SK-N-SH treated with all-trans-retinoic acid at 6 μM for 48 hours (cell line): Measurements from ENCODE around the gene GLRA2.
A peak's percentile ranks its signal among the peaks of the same experiment; 100 is the strongest.

Experiments used
- ATAC-seq: fragments of 200-7000 bp; cut with Tn5 transposase; 3 replicates; pipeline ENCODE4 v1.9.1; 2020; ENCODE audit warnings: mild to moderate bottlenecking, moderate library complexity
- ARNTL ChIP-seq: fragments of 450-650 bp; formaldehyde crosslinking; IDR thresholded peaks from 2 replicates; pipeline ENCODE4 v1.5.0; 2020; ENCODE audit warnings: low read depth, mild to moderate bottlenecking, moderate library complexity, borderline replicate concordance
- BACH2 ChIP-seq: fragments of 250-450 bp; sonication (Bioruptor Pico); IDR thresholded peaks from 2 replicates; pipeline ENCODE4 v1.9.0; 2021; ENCODE audit warnings: mild to moderate bottlenecking, borderline replicate concordance
- ESRRG ChIP-seq: fragments of 250-450 bp; sonication (Bioruptor Pico); IDR thresholded peaks from 2 replicates; pipeline ENCODE4 v1.6.1; 2021; ENCODE audit warnings: mild to moderate bottlenecking
- GLIS3 ChIP-seq: fragments of 250-450 bp; sonication (Bioruptor Pico); IDR thresholded peaks from 2 replicates; pipeline ENCODE4 v1.5.0; 2020; ENCODE audit warnings: mild to moderate bottlenecking, moderate library complexity
- OSR1 ChIP-seq: fragments of 250-450 bp; sonication (Bioruptor Pico); IDR thresholded peaks from 2 replicates; pipeline ENCODE4 v1.8.0; 2022; ENCODE audit warnings: moderate library complexity, mild to moderate bottlenecking, inconsistent platforms
- RARB ChIP-seq: fragments of 250-450 bp; sonication (Bioruptor Pico); IDR thresholded peaks from 2 replicates; pipeline ENCODE4 v1.8.0; 2021; ENCODE audit warnings: mild to moderate bottlenecking, moderate library complexity
- SNAI2 ChIP-seq: fragments of 250-450 bp; sonication (Bioruptor Pico); IDR thresholded peaks from 2 replicates; pipeline ENCODE4 v1.5.0; 2020; ENCODE audit warnings: mild to moderate bottlenecking, moderate library complexity
- TCF4 ChIP-seq: fragments of 250-450 bp; sonication (Bioruptor Pico); IDR thresholded peaks from 2 replicates; pipeline ENCODE4 v1.8.0; 2021; ENCODE audit warnings: mild to moderate bottlenecking, moderate library complexity, borderline replicate concordance
- TOX ChIP-seq: fragments of 250-450 bp; sonication (Bioruptor Pico); IDR thresholded peaks from 2 replicates; pipeline ENCODE4 v1.8.0; 2021; ENCODE audit warnings: mild to moderate bottlenecking, moderate library complexity, borderline replicate concordance
- ZC3H10 ChIP-seq: fragments of 250-450 bp; sonication (Bioruptor Pico); IDR thresholded peaks from 2 replicates; pipeline ENCODE4 v1.5.1; 2021; ENCODE audit warnings: mild to moderate bottlenecking, moderate library complexity
- ZFP3 ChIP-seq: fragments of 250-450 bp; sonication (Bioruptor Pico); IDR thresholded peaks from 2 replicates; pipeline ENCODE4 v1.5.0; 2020; ENCODE audit warnings: mild to moderate bottlenecking, moderate library complexity
- ZFP30 ChIP-seq: fragments of 450-650 bp; formaldehyde crosslinking; IDR thresholded peaks from 2 replicates; pipeline ENCODE4 v1.5.0; 2022; ENCODE audit warnings: mild to moderate bottlenecking, moderate library complexity
- ZNF565 ChIP-seq: fragments of 450-650 bp; formaldehyde crosslinking; conservative IDR thresholded peaks from 2 replicates; pipeline ENCODE4 v1.5.0; 2020; ENCODE audit warnings: low read depth, mild to moderate bottlenecking, moderate library complexity
- ZNF70 ChIP-seq: fragments of 450-650 bp; formaldehyde crosslinking; IDR thresholded peaks from 2 replicates; pipeline ENCODE4 v1.5.0; 2020; ENCODE audit warnings: mild to moderate bottlenecking, moderate library complexity
- ZNF8 ChIP-seq: fragments of 450-650 bp; formaldehyde crosslinking; IDR thresholded peaks from 2 replicates; pipeline ENCODE4 v1.5.0; 2020; ENCODE audit warnings: mild to moderate bottlenecking, moderate library complexity
- TF ChIP-seq, protein P1 (sequence below): fragments of 250-450 bp; sonication (Bioruptor Pico); IDR thresholded peaks from 2 replicates; pipeline ENCODE4 v1.8.0; 2021; ENCODE audit warnings: low read depth, mild to moderate bottlenecking, moderate library complexity, borderline replicate concordance
- TF ChIP-seq, protein P2 (sequence below): fragments of 250-450 bp; sonication (Bioruptor Pico); IDR thresholded peaks from 2 replicates; pipeline ENCODE4 v1.5.1; 2021; ENCODE audit warnings: mild to moderate bottlenecking, moderate library complexity
- TF ChIP-seq, protein P3 (sequence below): fragments of 250-450 bp; sonication (Bioruptor Pico); IDR thresholded peaks from 2 replicates; pipeline ENCODE4 v1.5.0; 2020; ENCODE audit warnings: mild to moderate bottlenecking, moderate library complexity
- TF ChIP-seq, protein P4 (sequence below): fragments of 250-450 bp; sonication (Bioruptor Pico); IDR thresholded peaks from 2 replicates; pipeline ENCODE4 v1.5.1; 2020; ENCODE audit warnings: low read depth, mild to moderate bottlenecking, moderate library complexity

GLRA2 gene

DNA sequence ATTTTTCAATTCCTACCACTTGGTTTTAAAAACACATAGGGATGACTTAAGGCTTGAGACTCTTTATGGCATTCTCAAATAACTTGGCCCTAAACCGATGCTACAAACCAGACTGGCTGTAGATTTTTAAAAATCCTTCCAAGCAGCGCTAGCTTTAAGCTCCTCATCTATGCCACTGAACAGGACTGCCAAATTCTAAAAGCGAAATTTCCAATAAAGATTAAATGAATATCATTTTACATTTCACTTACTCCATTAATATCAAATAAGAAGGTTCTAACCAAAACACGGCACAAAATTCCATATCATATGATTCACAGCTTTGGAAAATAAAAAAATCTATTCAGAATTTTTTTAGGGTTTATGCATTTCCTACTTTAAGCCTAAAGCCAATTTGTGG lies 209.3 kb downstream of the GLRA2 start:
- ATAC-seq, result peak; percentile 74
- no peak for TF ChIP-seq RARB (CRISPR knock-in tag)
- TF ChIP-seq ZNF565 (CRISPR knock-in tag), result no peak
- TF ChIP-seq ZNF70, result no peak
- no peak for TF ChIP-seq OSR1 (CRISPR knock-in tag)
- TF ChIP-seq TOX, result no peak
- TF ChIP-seq, protein P1, sequence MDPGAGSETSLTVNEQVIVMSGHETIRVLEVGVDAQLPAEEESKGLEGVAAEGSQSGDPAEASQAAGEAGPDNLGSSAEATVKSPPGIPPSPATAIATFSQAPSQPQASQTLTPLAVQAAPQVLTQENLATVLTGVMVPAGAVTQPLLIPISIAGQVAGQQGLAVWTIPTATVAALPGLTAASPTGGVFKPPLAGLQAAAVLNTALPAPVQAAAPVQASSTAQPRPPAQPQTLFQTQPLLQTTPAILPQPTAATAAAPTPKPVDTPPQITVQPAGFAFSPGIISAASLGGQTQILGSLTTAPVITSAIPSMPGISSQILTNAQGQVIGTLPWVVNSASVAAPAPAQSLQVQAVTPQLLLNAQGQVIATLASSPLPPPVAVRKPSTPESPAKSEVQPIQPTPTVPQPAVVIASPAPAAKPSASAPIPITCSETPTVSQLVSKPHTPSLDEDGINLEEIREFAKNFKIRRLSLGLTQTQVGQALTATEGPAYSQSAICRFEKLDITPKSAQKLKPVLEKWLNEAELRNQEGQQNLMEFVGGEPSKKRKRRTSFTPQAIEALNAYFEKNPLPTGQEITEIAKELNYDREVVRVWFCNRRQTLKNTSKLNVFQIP (CRISPR knock-in tag), result no peak
- TF ChIP-seq ZC3H10, result no peak
- no peak for TF ChIP-seq GLIS3 (CRISPR knock-in tag)
- TF ChIP-seq ARNTL (CRISPR knock-in tag), result no peak
- no peak for TF ChIP-seq ESRRG
- no peak for TF ChIP-seq ZFP30
- TF ChIP-seq, protein P2, sequence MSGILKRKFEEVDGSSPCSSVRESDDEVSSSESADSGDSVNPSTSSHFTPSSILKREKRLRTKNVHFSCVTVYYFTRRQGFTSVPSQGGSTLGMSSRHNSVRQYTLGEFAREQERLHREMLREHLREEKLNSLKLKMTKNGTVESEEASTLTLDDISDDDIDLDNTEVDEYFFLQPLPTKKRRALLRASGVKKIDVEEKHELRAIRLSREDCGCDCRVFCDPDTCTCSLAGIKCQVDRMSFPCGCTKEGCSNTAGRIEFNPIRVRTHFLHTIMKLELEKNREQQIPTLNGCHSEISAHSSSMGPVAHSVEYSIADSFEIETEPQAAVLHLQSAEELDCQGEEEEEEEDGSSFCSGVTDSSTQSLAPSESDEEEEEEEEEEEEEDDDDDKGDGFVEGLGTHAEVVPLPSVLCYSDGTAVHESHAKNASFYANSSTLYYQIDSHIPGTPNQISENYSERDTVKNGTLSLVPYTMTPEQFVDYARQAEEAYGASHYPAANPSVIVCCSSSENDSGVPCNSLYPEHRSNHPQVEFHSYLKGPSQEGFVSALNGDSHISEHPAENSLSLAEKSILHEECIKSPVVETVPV (CRISPR knock-in tag), result no peak
- no peak for TF ChIP-seq ZFP3 (CRISPR knock-in tag)
- TF ChIP-seq, protein P3, sequence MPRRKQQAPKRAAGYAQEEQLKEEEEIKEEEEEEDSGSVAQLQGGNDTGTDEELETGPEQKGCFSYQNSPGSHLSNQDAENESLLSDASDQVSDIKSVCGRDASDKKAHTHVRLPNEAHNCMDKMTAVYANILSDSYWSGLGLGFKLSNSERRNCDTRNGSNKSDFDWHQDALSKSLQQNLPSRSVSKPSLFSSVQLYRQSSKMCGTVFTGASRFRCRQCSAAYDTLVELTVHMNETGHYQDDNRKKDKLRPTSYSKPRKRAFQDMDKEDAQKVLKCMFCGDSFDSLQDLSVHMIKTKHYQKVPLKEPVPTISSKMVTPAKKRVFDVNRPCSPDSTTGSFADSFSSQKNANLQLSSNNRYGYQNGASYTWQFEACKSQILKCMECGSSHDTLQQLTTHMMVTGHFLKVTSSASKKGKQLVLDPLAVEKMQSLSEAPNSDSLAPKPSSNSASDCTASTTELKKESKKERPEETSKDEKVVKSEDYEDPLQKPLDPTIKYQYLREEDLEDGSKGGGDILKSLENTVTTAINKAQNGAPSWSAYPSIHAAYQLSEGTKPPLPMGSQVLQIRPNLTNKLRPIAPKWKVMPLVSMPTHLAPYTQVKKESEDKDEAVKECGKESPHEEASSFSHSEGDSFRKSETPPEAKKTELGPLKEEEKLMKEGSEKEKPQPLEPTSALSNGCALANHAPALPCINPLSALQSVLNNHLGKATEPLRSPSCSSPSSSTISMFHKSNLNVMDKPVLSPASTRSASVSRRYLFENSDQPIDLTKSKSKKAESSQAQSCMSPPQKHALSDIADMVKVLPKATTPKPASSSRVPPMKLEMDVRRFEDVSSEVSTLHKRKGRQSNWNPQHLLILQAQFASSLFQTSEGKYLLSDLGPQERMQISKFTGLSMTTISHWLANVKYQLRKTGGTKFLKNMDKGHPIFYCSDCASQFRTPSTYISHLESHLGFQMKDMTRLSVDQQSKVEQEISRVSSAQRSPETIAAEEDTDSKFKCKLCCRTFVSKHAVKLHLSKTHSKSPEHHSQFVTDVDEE, result no peak
- no peak for TF ChIP-seq SNAI2 (CRISPR knock-in tag)
- no peak for TF ChIP-seq BACH2

DNA sequence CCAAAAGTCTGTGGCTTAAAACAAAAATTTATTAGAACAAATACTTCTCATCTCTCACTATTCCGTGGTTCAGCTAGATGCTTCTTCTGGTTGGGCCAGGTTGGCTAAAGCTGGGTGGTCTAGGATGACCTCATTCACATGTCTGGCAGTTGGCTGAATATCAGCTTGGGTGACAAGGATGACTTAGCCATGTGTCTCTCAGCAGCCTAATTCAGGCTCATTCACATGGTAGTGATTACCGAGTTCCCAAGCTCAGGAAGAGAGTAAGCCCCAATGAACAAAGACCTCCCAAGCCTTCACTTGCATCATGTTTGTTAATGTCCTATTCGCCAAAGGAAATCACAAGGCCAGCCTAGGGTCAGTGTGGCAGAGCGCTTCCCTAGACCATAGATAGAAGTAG lies 224.1 kb downstream of the GLRA2 start:
- TF ChIP-seq, protein P3, result no peak
- TF ChIP-seq TOX (no peak), ZC3H10 (no peak), ZFP3 (CRISPR knock-in tag) (no peak), ZNF70 (no peak), TCF4 (CRISPR knock-in tag) (no peak), ESRRG (no peak), ARNTL (CRISPR knock-in tag) (no peak), ZFP30 (no peak), ZNF8 (CRISPR knock-in tag) (no peak), RARB (CRISPR knock-in tag) (no peak), OSR1 (CRISPR knock-in tag) (no peak), ZNF565 (CRISPR knock-in tag) (no peak)
- TF ChIP-seq, protein P2 (CRISPR knock-in tag), result no peak
- TF ChIP-seq, protein P4, sequence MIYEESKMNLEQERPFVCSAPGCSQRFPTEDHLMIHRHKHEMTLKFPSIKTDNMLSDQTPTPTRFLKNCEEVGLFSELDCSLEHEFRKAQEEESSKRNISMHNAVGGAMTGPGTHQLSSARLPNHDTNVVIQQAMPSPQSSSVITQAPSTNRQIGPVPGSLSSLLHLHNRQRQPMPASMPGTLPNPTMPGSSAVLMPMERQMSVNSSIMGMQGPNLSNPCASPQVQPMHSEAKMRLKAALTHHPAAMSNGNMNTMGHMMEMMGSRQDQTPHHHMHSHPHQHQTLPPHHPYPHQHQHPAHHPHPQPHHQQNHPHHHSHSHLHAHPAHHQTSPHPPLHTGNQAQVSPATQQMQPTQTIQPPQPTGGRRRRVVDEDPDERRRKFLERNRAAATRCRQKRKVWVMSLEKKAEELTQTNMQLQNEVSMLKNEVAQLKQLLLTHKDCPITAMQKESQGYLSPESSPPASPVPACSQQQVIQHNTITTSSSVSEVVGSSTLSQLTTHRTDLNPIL (CRISPR knock-in tag), result no peak
- no peak for ATAC-seq
